ENCODE data around the gene GPER1.

GPER1 gene

GRCh38 chr7:1091644-1092027, 3.7 kb downstream of the GPER1 start:
- no peak for DNase-seq

- no peak for DNase-seq
These were observed 4.3 kb downstream of the GPER1 start for GRCh38 chr7:1092161-1092632.

GRCh38 chr7:1092806-1093501, 5.0 kb downstream of the GPER1 start:
- no peak for DNase-seq

GRCh38 chr7:1093502-1093843, 5.6 kb downstream of the GPER1 start:
- DNase-seq: no peak

- DNase-seq: no peak
These were observed 6.1 kb downstream of the GPER1 start for GRCh38 chr7:1093916-1094508.

GRCh38 chr7:1094870-1095269, 7.0 kb downstream of the GPER1 start:
- no peak for DNase-seq

GRCh38 chr7:1095621-1096155, 7.8 kb downstream of the GPER1 start:
- DNase-seq: no peak

- no peak for DNase-seq
These were observed 8.5 kb downstream of the GPER1 start for GRCh38 chr7:1096156-1097119.

- DNase-seq: no peak
These were observed 9.2 kb downstream of the GPER1 start for GRCh38 chr7:1097120-1097504.

GRCh38 chr7:1098243-1099153, 10.6 kb downstream of the GPER1 start:
- DNase-seq: no peak

GRCh38 chr7:1099154-1099542, 11.2 kb downstream of the GPER1 start:
- no peak for DNase-seq

- no peak for DNase-seq
These were observed 11.7 kb downstream of the GPER1 start for GRCh38 chr7:1099637-1100036.

- DNase-seq: no peak
These were observed 12.5 kb downstream of the GPER1 start for GRCh38 chr7:1100386-1100785.

- DNase-seq: no peak
These were observed 13.1 kb downstream of the GPER1 start for GRCh38 chr7:1100834-1101562.

- DNase-seq: no peak
These were observed 13.9 kb downstream of the GPER1 start for GRCh38 chr7:1101563-1102431.

- no peak for DNase-seq
These were observed 15.3 kb downstream of the GPER1 start for GRCh38 chr7:1103009-1103788.

GRCh38 chr7:1103789-1104515, 16.0 kb downstream of the GPER1 start:
- no peak for DNase-seq

GRCh38 chr7:1104516-1105179, 16.7 kb downstream of the GPER1 start:
- DNase-seq: no peak

GRCh38 chr7:1105189-1105588, 17.3 kb downstream of the GPER1 start:
- no peak for DNase-seq

Measured in NCI-H226 (cell line).